RWPE2 (cell line): ENCODE data around the gene NDST1.
"Not testable (repeated sequence)": the region's sequence is repeated elsewhere in the genome, so short reads cannot be mapped to it uniquely, and the experiment has no call there.

Experiments
- ATAC-seq: fragments of 200-7000 bp; cut with Tn5 transposase; 3 replicates; pipeline ENCODE4 v1.9.1; 2021; ENCODE audit warnings: low read depth
- DNase-seq: peaks from one replicate; pipeline ENCODE4 v3.0.0-alpha.2; 2020; ENCODE audit warnings: low spot score
- H3K27ac ChIP-seq: fragments of 450-650 bp; 2 replicates; pipeline ENCODE4 v1.5.1; 2017; ENCODE audit warnings: mild to moderate bottlenecking; ENCODE audit not compliant: poor library complexity, severe bottlenecking
- H3K27me3 ChIP-seq: fragments of 250-450 bp; sonication (Bioruptor Pico); 2 replicates; pipeline ENCODE4 v1.5.1; 2021; ENCODE audit warnings: mild to moderate bottlenecking, moderate library complexity; ENCODE audit not compliant: insufficient read depth, poor library complexity, severe bottlenecking
- H3K36me3 ChIP-seq: fragments of 250-450 bp; sonication (Bioruptor Pico); 2 replicates; pipeline ENCODE4 v1.5.1; 2020; ENCODE audit warnings: low read depth, mild to moderate bottlenecking, moderate library complexity
- H3K4me1 ChIP-seq: fragments of 250-450 bp; sonication (Bioruptor Pico); 2 replicates; pipeline ENCODE4 v1.5.1; 2021; ENCODE audit warnings: mild to moderate bottlenecking, moderate library complexity; ENCODE audit not compliant: insufficient read depth, poor library complexity, severe bottlenecking
- H3K4me3 ChIP-seq: fragments of 250-450 bp; sonication (Bioruptor Pico); 2 replicates; pipeline ENCODE4 v1.5.1; 2021; ENCODE audit warnings: mild to moderate bottlenecking, moderate library complexity; ENCODE audit not compliant: severe bottlenecking
- H3K9me3 ChIP-seq: fragments of 250-450 bp; sonication (Bioruptor Pico); 2 replicates; pipeline ENCODE4 v1.5.1; 2021; ENCODE audit warnings: mild to moderate bottlenecking, moderate library complexity; ENCODE audit not compliant: severe bottlenecking
- CTCF ChIP-seq: fragments of 450-650 bp; IDR thresholded peaks from one replicate; pipeline ENCODE4 v1.5.1; 2017; ENCODE audit warnings: mild to moderate bottlenecking, moderate library complexity; ENCODE audit not compliant: poor library complexity, severe bottlenecking

Gene NDST1

GRCh38 chr5:150473673-150474358, 34.1 kb upstream of the NDST1 start:
- H3K36me3 ChIP-seq = no peaks in the 10 kb centered on the region
- peak overlapping the region; percentile 95 for H3K27ac ChIP-seq
- H3K4me3 ChIP-seq = no peak overlapping the region
- no peaks in the 10 kb centered on the region for H3K27me3 ChIP-seq
- H3K9me3 ChIP-seq = no peaks in the 10 kb centered on the region
- peak; percentile 49 for TF ChIP-seq CTCF
- peak; percentile 84 for ATAC-seq
- peaks cover 45% of the 10 kb centered on the region for H3K4me1 ChIP-seq
- DNase-seq = peak; percentile 97

DNA sequence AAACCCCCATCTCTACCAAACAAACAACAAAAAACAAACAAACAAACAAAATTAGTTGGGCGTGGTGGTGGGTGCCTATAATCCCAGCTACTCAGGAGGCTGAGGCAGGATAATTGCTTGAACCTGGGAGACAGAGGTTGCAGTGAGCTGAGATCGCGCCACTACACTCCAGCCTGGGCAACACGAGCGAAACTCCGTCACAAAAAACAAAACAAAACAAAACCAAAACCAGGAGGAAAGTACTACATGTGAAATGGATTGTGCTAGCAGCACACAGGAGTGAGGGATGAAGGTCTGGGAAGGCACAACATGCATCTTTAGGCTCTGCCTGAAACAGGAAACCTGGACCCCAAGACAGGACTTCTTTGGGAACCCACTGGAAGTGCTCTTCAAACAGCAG, 31.4 kb upstream of the NDST1 start:
- DNase-seq, H3K9me3 ChIP-seq, H3K27me3 ChIP-seq, H3K36me3 ChIP-seq, ATAC-seq, H3K4me3 ChIP-seq, H3K27ac ChIP-seq: not testable (repeated sequence)
- H3K4me1 ChIP-seq = peaks cover 27% of the 10 kb centered on the region

GRCh38 chr5:150479416-150479815, 28.5 kb upstream of the NDST1 start:
- no peak for ATAC-seq
- H3K27ac ChIP-seq = no peak overlapping the region

GRCh38 chr5:150481708-150481965, 26.3 kb upstream of the NDST1 start:
- H3K4me1 ChIP-seq = no peaks in the 10 kb centered on the region
- no peak overlapping the region for H3K4me3 ChIP-seq
- ATAC-seq (no peak), DNase-seq (no peak)
- no peak for TF ChIP-seq CTCF
- H3K27me3 ChIP-seq = no peaks in the 10 kb centered on the region
- H3K9me3 ChIP-seq = no peaks in the 10 kb centered on the region
- no peak overlapping the region for H3K27ac ChIP-seq
- no peaks in the 10 kb centered on the region for H3K36me3 ChIP-seq

More at GRCh38 chr5:150479416-150479815, 28.5 kb upstream of the NDST1 start:
- Histone ChIP-seq H3K36me3 (no peaks in the 10 kb centered on the region), H3K9me3 (no peaks in the 10 kb centered on the region), H3K4me3 (no peak overlapping the region), H3K4me1 (peaks cover 5% of the 10 kb centered on the region), H3K27me3 (no peaks in the 10 kb centered on the region)
- no peak for TF ChIP-seq CTCF
- no peak for DNase-seq

DNA sequence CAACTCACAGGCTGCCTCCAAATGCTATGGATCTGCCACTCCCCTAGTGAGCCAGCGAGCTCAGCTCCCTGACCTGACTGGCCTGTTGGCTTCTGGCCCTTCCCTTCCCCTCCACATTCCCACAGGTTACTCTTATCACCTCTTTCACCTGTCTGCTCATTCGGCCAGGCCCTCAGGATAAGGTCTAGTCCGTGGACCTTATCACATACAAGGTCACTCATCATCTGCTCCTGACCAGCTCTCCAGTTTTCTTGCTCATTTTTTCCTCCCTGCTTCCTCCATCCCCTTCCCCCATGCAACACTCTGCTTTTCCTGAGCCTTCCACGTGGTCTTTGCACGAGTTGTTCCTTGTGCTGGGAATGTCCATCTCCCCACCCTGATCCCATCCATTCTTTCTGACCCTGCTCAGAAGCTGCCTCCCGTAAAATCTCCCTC, 25.9 kb upstream of the NDST1 start:
- H3K27me3 ChIP-seq = no peaks in the 10 kb centered on the region
- H3K27ac ChIP-seq = no peak overlapping the region
- H3K4me3 ChIP-seq = no peak overlapping the region
- H3K9me3 ChIP-seq = no peaks in the 10 kb centered on the region
- no peak for TF ChIP-seq CTCF
- ATAC-seq = no peak
- no peaks in the 10 kb centered on the region for H3K36me3 ChIP-seq
- DNase-seq = no peak
- H3K4me1 ChIP-seq = no peaks in the 10 kb centered on the region
